Caco-2 (cell line): Measurements from ENCODE around the gene OPRD1. TPM values are rescaled to one million over a fixed set of nuclear protein-coding genes. Genes with fewer than 3 reads are reported as not detected.

ENCODE experiments used
- BruUV-seq: library from RNA; stranded (reverse); fragments of 400-500 nt; replicated peaks from 2 replicates; lab custom pipeline; 2021; lab: Mats Ljungman, UMichigan
- CTCF ChIA-PET: fragments of 300-600 bp; sonication (Branson Sonifier 250); formaldehyde crosslinking; loops from one replicate; lab custom pipeline; 2022; ENCODE audit warnings: antibody characterized with exemption; lab: Charles Lee
- POLR2A ChIA-PET: fragments of 300-600 bp; sonication (Branson Sonifier 250); formaldehyde crosslinking; loops from one replicate; lab custom pipeline; 2022; ENCODE audit warnings: antibody characterized with exemption; lab: Charles Lee
- DNase-seq, 2 experiments: peaks; one replicate each; pipeline versions ENCODE4 v3.0.0 to v3.0.0-alpha.2; 2020 to 2022
- H3K27me3 ChIP-seq: replicated peaks from 2 replicates; pipeline ENCODE4 v1.6.0; 2011; ENCODE audit warnings: low read length; ENCODE audit not compliant: control insufficient read depth, insufficient read depth
- H3K36me3 ChIP-seq: 2 replicates; pipeline ENCODE4 v1.5.1; 2011; ENCODE audit warnings: low read length; ENCODE audit not compliant: control insufficient read depth, insufficient read depth
- H3K4me1 ChIP-seq: fragments of 250-450 bp; sonication (Bioruptor Pico); 2 replicates; pipeline ENCODE4 v1.5.1; 2020; ENCODE audit warnings: mild to moderate bottlenecking
- H3K4me3 ChIP-seq: 2 replicates; pipeline ENCODE4 v1.5.1; 2011; ENCODE audit warnings: low read depth, mild to moderate bottlenecking, control low read depth, low read length
- H3K9me3 ChIP-seq: fragments of 250-450 bp; sonication (Bioruptor Pico); 2 replicates; pipeline ENCODE4 v1.5.1; 2020; ENCODE audit warnings: mild to moderate bottlenecking, moderate library complexity
- H3K27ac Mint-ChIP-seq: one replicate; pipeline ENCODE4 v1.8.0; 2022; ENCODE audit warnings: mixed read lengths; ENCODE audit not compliant: unreplicated experiment
- H3K27me3 Mint-ChIP-seq: one replicate; pipeline ENCODE4 v1.8.0; 2022; ENCODE audit warnings: mixed read lengths; ENCODE audit not compliant: insufficient read depth, unreplicated experiment
- H3K36me3 Mint-ChIP-seq: one replicate; pipeline ENCODE4 v1.8.0; 2022; ENCODE audit warnings: mild to moderate bottlenecking, mixed read lengths; ENCODE audit not compliant: insufficient read depth, unreplicated experiment
- H3K4me1 Mint-ChIP-seq: one replicate; pipeline ENCODE4 v1.8.0; 2022; ENCODE audit warnings: low read depth, mixed read lengths; ENCODE audit not compliant: unreplicated experiment
- H3K4me3 Mint-ChIP-seq: one replicate; pipeline ENCODE4 v1.8.0; 2022; ENCODE audit warnings: mild to moderate bottlenecking, moderate library complexity, mixed read lengths; ENCODE audit not compliant: unreplicated experiment
- H3K9me3 Mint-ChIP-seq: one replicate; pipeline ENCODE4 v1.8.0; 2022; ENCODE audit warnings: mixed read lengths; ENCODE audit not compliant: unreplicated experiment
- CTCF ChIP-seq, 2 experiments: fragments of 200-600 bp in 1 of 2; IDR thresholded peaks; 1 replicate in 1 of 2; 2 replicates in 1 of 2; pipeline versions ENCODE4 v1.5.1 to v1.8.0; 2011 to 2022; ENCODE audit warnings: antibody characterized with exemption in 1 of 2, control low read depth in 1 of 2, inconsistent platforms in 1 of 2, low read depth in 1 of 2, low read length in 1 of 2, mild to moderate bottlenecking in 1 of 2, moderate library complexity in 1 of 2; ENCODE audit not compliant: insufficient read depth in 1 of 2, severe bottlenecking in 1 of 2, unreplicated experiment in 1 of 2
- intact Hi-C: fragments of 100-400 bp; cut with micrococcal nuclease; formaldehyde crosslinking; loops from one replicate; pipeline ENCODE4 v1.10.0; 2022; ENCODE audit not compliant: unreplicated experiment
- total RNA-seq: library from RNA; stranded (reverse); gene quantifications from 2 replicates; pipeline ENCODE4 v1.2.3, GENCODE V29; 2022

The OPRD1 gene
- total RNA-seq, 1 experiment from 2014 or later = 0.07 TPM

DNA sequence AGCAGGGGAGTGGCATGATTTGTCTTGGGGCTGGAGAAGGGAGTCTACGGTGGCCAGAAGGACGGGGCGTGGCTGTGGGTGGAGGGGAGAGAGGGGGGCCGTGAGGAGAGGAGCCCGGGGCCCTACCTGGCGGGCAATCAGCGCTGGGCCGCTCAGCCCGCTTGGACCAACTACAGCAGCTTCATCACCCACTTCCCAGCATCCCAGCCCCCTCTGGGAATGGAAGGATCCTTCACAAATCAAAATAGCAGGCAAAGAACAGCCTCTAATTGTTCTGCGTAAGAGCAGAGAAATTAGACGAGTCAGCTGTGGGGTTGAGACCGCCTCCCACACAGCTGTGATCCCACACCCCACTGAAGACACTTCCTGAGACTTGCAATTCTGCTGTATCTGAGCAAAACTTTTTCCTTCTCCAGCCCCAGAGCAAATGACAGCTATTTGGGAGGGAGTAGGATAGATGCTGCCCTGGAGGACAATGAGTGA, 43.5 kb downstream of the OPRD1 start:
- no peaks in the 10 kb centered on the region for H3K36me3 Mint-ChIP-seq
- no TSS peak for BruUV-seq
- CTCF ChIA-PET = no interaction called here

GRCh38 chr1:28855969-28856368, 44.0 kb downstream of the OPRD1 start:
- Mint-ChIP-seq H3K27me3 (no peaks in the 10 kb centered on the region), H3K4me3 (no peak overlapping the region), H3K27ac (no peak overlapping the region), H3K9me3 (peaks cover 8% of the 10 kb centered on the region), H3K36me3 (no peaks in the 10 kb centered on the region), H3K4me1 (peaks cover 11% of the 10 kb centered on the region)
- CTCF ChIA-PET = no interaction called here
- no peak overlapping the region for H3K4me3 ChIP-seq
- TF ChIP-seq CTCF (IDR thresholded peaks at IDR 0.05; ENCODE audit: insufficient read depth in 1 of 2, low read depth in 1 of 2, low read length in 1 of 2, severe bottlenecking in 1 of 2, unreplicated experiment in 1 of 2) = no peak
- POLR2A ChIA-PET = no interaction called here
- no peaks in the 10 kb centered on the region for H3K9me3 ChIP-seq
- H3K4me1 ChIP-seq = peaks cover 3% of the 10 kb centered on the region; the same call in 1 of the 2 replicates
- no peaks in the 10 kb centered on the region for H3K36me3 ChIP-seq
- intact Hi-C loops = no loop called here
- BruUV-seq = no TSS peak
- no peaks in the 10 kb centered on the region for H3K27me3 ChIP-seq
- no peak for DNase-seq

More for the DNA sequence above, 43.5 kb downstream of the OPRD1 start:
- intact Hi-C loops = no loop called here
- Histone ChIP-seq H3K4me1 (peaks cover under 1% of the 10 kb centered on the region; the same call in 1 of the 2 replicates), H3K4me3 (no peak overlapping the region), H3K27me3 (no peaks in the 10 kb centered on the region), H3K9me3 (no peaks in the 10 kb centered on the region), H3K36me3 (no peaks in the 10 kb centered on the region)
- H3K4me3 Mint-ChIP-seq = no peak overlapping the region
- no peak for DNase-seq
- no peaks in the 10 kb centered on the region for H3K27me3 Mint-ChIP-seq
- H3K4me1 Mint-ChIP-seq = peaks cover 14% of the 10 kb centered on the region
- POLR2A ChIA-PET = no interaction called here
- TF ChIP-seq CTCF (IDR thresholded peaks at IDR 0.05; ENCODE audit: insufficient read depth in 1 of 2, low read depth in 1 of 2, low read length in 1 of 2, severe bottlenecking in 1 of 2, unreplicated experiment in 1 of 2) = no peak
- H3K27ac Mint-ChIP-seq = peak overlapping the region; percentile 63
- peaks cover 12% of the 10 kb centered on the region for H3K9me3 Mint-ChIP-seq

DNA sequence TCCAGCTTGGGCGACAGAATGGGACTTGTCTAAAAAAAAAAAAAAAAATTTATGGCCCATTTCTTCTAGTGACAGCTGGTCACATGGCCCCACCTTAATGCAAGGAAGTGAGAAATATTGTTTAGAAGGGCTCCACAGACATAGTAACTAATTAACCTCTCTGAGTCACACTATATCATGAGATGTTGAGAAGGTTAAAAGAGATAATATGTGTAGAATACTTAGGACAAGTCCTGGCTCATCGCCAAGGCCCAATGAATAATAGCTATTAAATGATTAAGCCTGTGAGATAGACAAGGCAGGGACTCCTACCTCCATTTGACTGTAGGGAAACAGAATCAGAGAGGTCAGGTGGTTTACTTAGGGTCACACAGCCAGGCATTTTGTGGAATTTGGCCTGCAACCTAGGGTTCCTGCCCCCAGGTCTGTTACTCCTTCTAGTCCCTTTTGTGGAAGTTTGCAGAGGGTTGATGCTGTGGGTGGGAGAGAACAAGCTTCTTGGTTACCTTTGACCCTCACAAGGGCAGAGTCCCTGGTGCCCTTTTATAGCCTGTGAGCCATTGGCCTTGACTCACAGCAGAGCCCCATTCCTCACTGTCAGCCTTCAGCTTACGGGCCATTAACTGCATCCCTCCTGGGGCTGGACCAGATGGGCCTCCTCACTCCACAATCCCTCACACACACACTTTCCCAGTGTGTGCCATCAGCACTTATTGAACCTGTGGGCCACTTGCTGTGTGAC, 48.5 kb downstream of the OPRD1 start:
- no peaks in the 10 kb centered on the region for H3K27me3 Mint-ChIP-seq
- H3K27me3 ChIP-seq = no peaks in the 10 kb centered on the region
- BruUV-seq = no TSS peak
- TF ChIP-seq CTCF (IDR thresholded peaks at IDR 0.05; ENCODE audit: insufficient read depth in 1 of 2, low read depth in 1 of 2, low read length in 1 of 2, severe bottlenecking in 1 of 2, unreplicated experiment in 1 of 2) = no peak
- H3K27ac Mint-ChIP-seq = no peak overlapping the region
- ChIA-PET CTCF (interaction anchor here (0.6 to 1.1 kb wide), 3 partner anchors 17 to 330 kb away, joined by 3 to 4 read pairs (median 3); no protein-coding TSS in a partner anchor), POLR2A (no interaction called here)
- H3K4me3 Mint-ChIP-seq = no peak overlapping the region
- no peak for DNase-seq
- H3K9me3 Mint-ChIP-seq = no peaks in the 10 kb centered on the region
- no peak overlapping the region for H3K4me3 ChIP-seq
- H3K4me1 ChIP-seq = 0 out of 2 replicates have a peak, but pooled peaks cover 3% of the 10 kb centered on the region
- intact Hi-C loops = no loop called here
- H3K4me1 Mint-ChIP-seq = no peaks in the 10 kb centered on the region
- H3K36me3 ChIP-seq = no peaks in the 10 kb centered on the region
- no peaks in the 10 kb centered on the region for H3K36me3 Mint-ChIP-seq
- no peaks in the 10 kb centered on the region for H3K9me3 ChIP-seq
